Mesenchymal stem cell (in vitro differentiated cells and primary cell): Measurements from ENCODE around the gene GAS6.

Source experiments
- DNase-seq: peaks from one replicate; pipeline ENCODE4 v3.0.0-alpha.2; 2013
- H2AFZ ChIP-seq: one replicate; pipeline ENCODE4 v1.6.1; 2013; ENCODE audit warnings: low read depth, mild to moderate bottlenecking, control low read depth, inconsistent platforms, low read length, moderate library complexity
- H2AK5ac ChIP-seq: 2 replicates; pipeline ENCODE4 v1.6.1; 2013; ENCODE audit warnings: low read length, moderate library complexity, mild to moderate bottlenecking, inconsistent platforms; ENCODE audit not compliant: severe bottlenecking
- H2BK120ac ChIP-seq: one replicate; pipeline ENCODE4 v1.6.1; 2013; ENCODE audit warnings: low read depth, mild to moderate bottlenecking, inconsistent platforms, low read length, moderate library complexity
- H2BK12ac ChIP-seq, 2 experiments: one replicate each; pipeline ENCODE4 v1.6.1; 2013; ENCODE audit warnings: inconsistent platforms in 2 of 2, low read length in 2 of 2, mild to moderate bottlenecking in 2 of 2, moderate library complexity in 2 of 2, control low read depth in 1 of 2
- H2BK15ac ChIP-seq: one replicate; pipeline ENCODE4 v1.6.1; 2013; ENCODE audit warnings: mild to moderate bottlenecking, low read depth, inconsistent platforms; ENCODE audit not compliant: poor library complexity, severe bottlenecking
- H2BK5ac ChIP-seq: 2 replicates; pipeline ENCODE4 v1.6.1; 2013; ENCODE audit warnings: low read depth, mild to moderate bottlenecking, low read length, control low read depth, inconsistent platforms; ENCODE audit not compliant: poor library complexity, severe bottlenecking
- H3K14ac ChIP-seq, 2 experiments: one replicate each; pipeline ENCODE4 v1.6.1; 2013; ENCODE audit warnings: inconsistent platforms in 2 of 2, low read length in 2 of 2, control low read depth in 1 of 2, mild to moderate bottlenecking in 1 of 2, moderate library complexity in 1 of 2
- H3K18ac ChIP-seq, 2 experiments: one replicate each; pipeline ENCODE4 v1.6.1; 2013; ENCODE audit warnings: inconsistent platforms in 2 of 2, low read length in 2 of 2, control low read depth in 1 of 2, low read depth in 1 of 2, mild to moderate bottlenecking in 1 of 2
- H3K23ac ChIP-seq, 2 experiments: one replicate each; pipeline ENCODE4 v1.6.1; 2013; ENCODE audit warnings: inconsistent platforms in 2 of 2, low read length in 2 of 2, mild to moderate bottlenecking in 2 of 2, moderate library complexity in 2 of 2, control low read depth in 1 of 2
- H3K27ac ChIP-seq: 2 replicates; pipeline ENCODE4 v1.5.1; 2013; ENCODE audit warnings: mild to moderate bottlenecking, moderate library complexity, low read length, control low read depth, inconsistent platforms; ENCODE audit not compliant: poor library complexity, severe bottlenecking
- H3K27me3 ChIP-seq, 2 experiments: 2 replicates each; pipeline versions ENCODE4 v1.6.1 to v1.7.0; 2013; ENCODE audit warnings: low read length in 2 of 2, mild to moderate bottlenecking in 2 of 2, moderate library complexity in 2 of 2, control low read depth in 1 of 2, inconsistent platforms in 1 of 2; ENCODE audit not compliant: control insufficient read depth in 1 of 2, insufficient read depth in 1 of 2
- H3K36me3 ChIP-seq, 2 experiments: 2 replicates each; pipeline versions ENCODE4 v1.6.1 to v1.7.0; 2013; ENCODE audit warnings: low read length in 2 of 2, control low read depth in 1 of 2, inconsistent platforms in 1 of 2, low read depth in 1 of 2, mild to moderate bottlenecking in 1 of 2; ENCODE audit not compliant: insufficient read depth in 2 of 2, control insufficient read depth in 1 of 2
- H3K4ac ChIP-seq, 2 experiments: one replicate each; pipeline ENCODE4 v1.6.1; 2013; ENCODE audit warnings: inconsistent platforms in 2 of 2, low read length in 2 of 2, mild to moderate bottlenecking in 2 of 2, moderate library complexity in 2 of 2, control low read depth in 1 of 2, low read depth in 1 of 2
- H3K4me1 ChIP-seq: 2 replicates; pipeline ENCODE4 v1.6.1; 2013; ENCODE audit warnings: low read depth, low read length, control low read depth; ENCODE audit not compliant: control insufficient read depth, insufficient read depth
- H3K4me2 ChIP-seq: 2 replicates; pipeline ENCODE4 v1.6.1; 2013; ENCODE audit warnings: low read length, mild to moderate bottlenecking, inconsistent platforms; ENCODE audit not compliant: poor library complexity, severe bottlenecking
- H3K4me3 ChIP-seq, 2 experiments: 2 replicates each; pipeline versions ENCODE4 v1.5.1 to v1.7.0; 2013; ENCODE audit warnings: low read length in 2 of 2, mild to moderate bottlenecking in 2 of 2, control low read depth in 1 of 2, low read depth in 1 of 2; ENCODE audit not compliant: insufficient read depth in 1 of 2
- H3K79me1 ChIP-seq: replicated peaks from 2 replicates; pipeline ENCODE4 v1.6.1; 2013; ENCODE audit warnings: mild to moderate bottlenecking, control low read depth, low read length, inconsistent platforms; ENCODE audit not compliant: poor library complexity, severe bottlenecking
- H3K9ac ChIP-seq: 2 replicates; pipeline ENCODE4 v1.7.0; 2013; ENCODE audit warnings: mild to moderate bottlenecking, low read length, moderate library complexity
- H3K9me3 ChIP-seq: 2 replicates; pipeline ENCODE4 v1.7.0; 2013; ENCODE audit warnings: mild to moderate bottlenecking, low read length; ENCODE audit not compliant: control insufficient read depth
- H4K8ac ChIP-seq: one replicate; pipeline ENCODE4 v1.6.1; 2013; ENCODE audit warnings: inconsistent platforms, mild to moderate bottlenecking, low read length, moderate library complexity
- H4K91ac ChIP-seq: one replicate; pipeline ENCODE4 v1.6.1; 2013; ENCODE audit warnings: mild to moderate bottlenecking, low read length, inconsistent platforms
- WGBS: methylation state at CpG from one replicate; pipeline ENCODE4 v1.1.7; 2013; ENCODE audit warnings: mixed read lengths; 5-methylcytosine and 5-hydroxymethylcytosine counted together

GAS6 gene

GRCh38 chr13:113838711-113839201 lies 25.1 kb downstream of the GAS6 start:
- no peaks in the 10 kb centered on the region for H3K27me3 ChIP-seq
- peak overlapping the region; percentile 54 for H3K4me2 ChIP-seq
- H3K9me3 ChIP-seq, result no peaks in the 10 kb centered on the region
- WGBS, result 70% methylated on average over 8 of the region's 8 CpGs
- peak overlapping the region; percentile 47 to 97 for H3K18ac ChIP-seq
- peak overlapping the region; percentile 65 for H2BK120ac ChIP-seq
- H4K91ac ChIP-seq, result peak overlapping the region; percentile 83
- H3K4me3 ChIP-seq, result peak overlapping the region; percentile 5 to 79
- peak overlapping the region; percentile 51 for H3K27ac ChIP-seq
- H2BK12ac ChIP-seq, result peak overlapping the region; percentile 15 to 100
- peak overlapping the region in 1 of 2 experiments; percentile 57 for H3K23ac ChIP-seq
- no peak overlapping the region for H2BK5ac ChIP-seq
- H3K4me1 ChIP-seq, result peaks cover 58% of the 10 kb centered on the region
- no peak overlapping the region for H2AFZ ChIP-seq
- peak overlapping the region; percentile 95 for H3K9ac ChIP-seq
- H2AK5ac ChIP-seq, result peak overlapping the region; percentile 82
- DNase-seq, result no peak
- peak overlapping the region in 1 of 2 experiments; percentile 92 for H3K14ac ChIP-seq
- H3K36me3 ChIP-seq, result peaks cover 50 to 67% of the 10 kb centered on the region in 2 experiments
- H3K4ac ChIP-seq, result peak overlapping the region; percentile 62 to 92
- peak overlapping the region; percentile 9 for H4K8ac ChIP-seq
- no peak overlapping the region for H2BK15ac ChIP-seq
- H3K79me1 ChIP-seq, result peaks cover 18% of the 10 kb centered on the region

GRCh38 chr13:113837560-113838355 lies 26.1 kb downstream of the GAS6 start:
- Histone ChIP-seq H2BK12ac (peak overlapping the region; percentile 93 to 98), H3K18ac (peak overlapping the region; percentile 86 to 100), H3K4me2 (peak overlapping the region; percentile 9), H3K27me3 (no peaks in the 10 kb centered on the region), H2BK120ac (peak overlapping the region; percentile 99), H3K23ac (peak overlapping the region in 1 of 2 experiments; percentile 81), H2AFZ (no peak overlapping the region), H3K9me3 (no peaks in the 10 kb centered on the region), H3K4me1 (peaks cover 57% of the 10 kb centered on the region), H2AK5ac (peak overlapping the region; percentile 67), H2BK15ac (peak overlapping the region; percentile 70), H4K91ac (peak overlapping the region; percentile 98), H3K14ac (peak overlapping the region in 1 of 2 experiments; percentile 90), H3K36me3 (peaks cover 50 to 67% of the 10 kb centered on the region in 2 experiments), H3K9ac (peak overlapping the region; percentile 95), H3K4me3 (peak overlapping the region; percentile 5 to 79), H3K4ac (peak overlapping the region; percentile 100), H4K8ac (peak overlapping the region; percentile 99), H2BK5ac (peak overlapping the region; percentile 99), H3K79me1 (peaks cover 15% of the 10 kb centered on the region), H3K27ac (peak overlapping the region; percentile 99)
- 21% methylated on average over 16 of the region's 16 CpGs for WGBS
- peak; percentile 98 for DNase-seq

GRCh38 chr13:113836768-113837559 lies 26.9 kb downstream of the GAS6 start:
- Histone ChIP-seq H3K4ac (peak overlapping the region; percentile 100), H3K4me2 (no peak overlapping the region), H3K9ac (peak overlapping the region; percentile 95), H3K27ac (peak overlapping the region; percentile 99), H3K27me3 (no peaks in the 10 kb centered on the region), H3K4me1 (peaks cover 60% of the 10 kb centered on the region), H2BK15ac (no peak overlapping the region), H4K8ac (peak overlapping the region; percentile 99), H2AK5ac (peak overlapping the region; percentile 67), H3K9me3 (no peaks in the 10 kb centered on the region), H3K14ac (peak overlapping the region in 1 of 2 experiments; percentile 90), H2BK5ac (peak overlapping the region; percentile 99), H3K18ac (peak overlapping the region; percentile 86 to 100), H2BK120ac (peak overlapping the region; percentile 99), H3K36me3 (peaks cover 50 to 67% of the 10 kb centered on the region in 2 experiments), H4K91ac (peak overlapping the region; percentile 98), H3K79me1 (peaks cover 10% of the 10 kb centered on the region), H3K4me3 (peak overlapping the region in 1 of 2 experiments; percentile 11), H2BK12ac (peak overlapping the region; percentile 93 to 98), H3K23ac (peak overlapping the region in 1 of 2 experiments; percentile 81), H2AFZ (no peak overlapping the region)
- WGBS, result 36% methylated on average over 19 of the region's 19 CpGs
- peak; percentile 95 for DNase-seq
